Measurements from ENCODE around the gene TMEM267.
"Not testable (repeated sequence)": the region's sequence is repeated elsewhere in the genome, so short reads cannot be mapped to it uniquely, and the experiment has no call there.

TMEM267 gene

GRCh38 chr5:43441575-43441974 is 42.1 kb downstream of the TMEM267 start:
- not testable (repeated sequence) for DNase-seq

GRCh38 chr5:43437062-43437660 is 46.5 kb downstream of the TMEM267 start:
- DNase-seq: no peak

- no peak for DNase-seq
These were observed 50.3 kb downstream of the TMEM267 start for GRCh38 chr5:43433382-43433781.

GRCh38 chr5:43432486-43433375 is 50.9 kb downstream of the TMEM267 start:
- DNase-seq: no peak

GRCh38 chr5:43429706-43430105 is 54.0 kb downstream of the TMEM267 start:
- DNase-seq: no peak

GRCh38 chr5:43429016-43429415 is 54.6 kb downstream of the TMEM267 start:
- DNase-seq: no peak

- no peak for DNase-seq
These were observed 56.4 kb downstream of the TMEM267 start for GRCh38 chr5:43427306-43427705.

GRCh38 chr5:43425983-43426382 is 57.7 kb downstream of the TMEM267 start:
- DNase-seq: no peak

- DNase-seq: not testable (repeated sequence)
These were observed 60.6 kb downstream of the TMEM267 start for GRCh38 chr5:43423086-43423485.

GRCh38 chr5:43422143-43422542 is 61.5 kb downstream of the TMEM267 start:
- no peak for DNase-seq

- DNase-seq: no peak
These were observed 62.1 kb downstream of the TMEM267 start for GRCh38 chr5:43421450-43422133.

- DNase-seq: no peak
These were observed 63.4 kb downstream of the TMEM267 start for GRCh38 chr5:43420241-43420640.

- no peak for DNase-seq
These were observed 65.1 kb downstream of the TMEM267 start for GRCh38 chr5:43418561-43418960.

- DNase-seq: no peak
These were observed 66.8 kb downstream of the TMEM267 start for GRCh38 chr5:43416803-43417394.

GRCh38 chr5:43415935-43416802 is 67.5 kb downstream of the TMEM267 start:
- no peak for DNase-seq

GRCh38 chr5:43413966-43414365 is 69.7 kb downstream of the TMEM267 start:
- no peak for DNase-seq

GRCh38 chr5:43412644-43413043 is 71.0 kb downstream of the TMEM267 start:
- peak; percentile 95 for DNase-seq

- peak; percentile 59 for DNase-seq
These were observed 71.5 kb downstream of the TMEM267 start, which contains the start of gene CCL28 for GRCh38 chr5:43412156-43412555. CCL28 (minus strand) TSS chr5:43412391; CDS start chr5:43412316, 75 bp downstream.

- DNase-seq: no peak
These were observed 72.2 kb downstream of the TMEM267 start for GRCh38 chr5:43411495-43411894.

- no peak for DNase-seq
These were observed 73.3 kb downstream of the TMEM267 start for GRCh38 chr5:43410414-43410813.

- DNase-seq: peak; percentile 96
These were observed 73.8 kb downstream of the TMEM267 start for GRCh38 chr5:43409809-43410271.

- DNase-seq: not testable (repeated sequence)
These were observed 81.1 kb downstream of the TMEM267 start for GRCh38 chr5:43402524-43403066.
